Hepatocyte (in vitro differentiated cells): ENCODE results near the gene DPYD.

Experiments
- EZH2 ChIP-seq: fragments of 200-600 bp; sonication (generic); IDR thresholded peaks from 2 replicates; pipeline ENCODE4 v1.6.1; 2016; ENCODE audit warnings: antibody characterized with exemption, mild to moderate bottlenecking, borderline replicate concordance
- TF ChIP-seq, protein P1 (sequence below): fragments of 200-600 bp; sonication (generic); IDR thresholded peaks from 2 replicates; pipeline ENCODE4 v1.5.1; 2016; ENCODE audit warnings: antibody characterized with exemption, mild to moderate bottlenecking; ENCODE audit not compliant: poor library complexity

DNA sequence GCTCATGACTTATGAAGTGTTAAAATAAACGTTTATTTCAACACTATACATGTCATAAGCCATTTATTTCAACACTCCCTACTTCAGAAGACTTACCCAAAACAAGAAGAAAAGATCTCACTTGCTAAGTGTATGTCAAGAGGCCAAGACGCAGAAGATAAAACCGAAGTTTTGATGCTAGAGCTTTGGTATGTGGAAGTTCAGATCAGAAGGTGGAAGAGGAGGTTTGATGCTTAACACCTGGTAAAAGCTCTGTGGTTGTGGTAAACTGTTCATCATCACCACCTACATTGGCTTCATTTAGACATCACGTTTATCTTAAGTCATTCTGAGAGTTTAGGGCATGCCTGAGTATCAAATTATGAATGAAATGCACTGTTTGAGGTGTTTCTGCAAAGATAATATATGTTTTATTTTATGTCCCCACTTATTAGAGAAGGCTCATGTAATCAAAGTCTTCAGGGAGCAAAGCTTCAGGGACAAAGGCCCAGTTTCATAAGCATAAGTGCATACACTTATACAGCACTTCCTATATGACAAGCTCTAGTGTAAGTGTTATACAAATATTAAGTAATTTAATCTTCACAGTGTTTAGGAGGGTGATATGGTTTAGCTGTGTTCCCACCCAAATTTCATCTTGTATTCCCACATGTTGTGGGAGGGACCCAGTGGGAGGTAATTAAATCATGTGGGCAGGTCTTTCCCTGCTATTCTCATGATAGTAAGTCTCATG is 665.9 kb downstream of the DPYD start:
- no peak for TF ChIP-seq EZH2
- TF ChIP-seq, protein P1, sequence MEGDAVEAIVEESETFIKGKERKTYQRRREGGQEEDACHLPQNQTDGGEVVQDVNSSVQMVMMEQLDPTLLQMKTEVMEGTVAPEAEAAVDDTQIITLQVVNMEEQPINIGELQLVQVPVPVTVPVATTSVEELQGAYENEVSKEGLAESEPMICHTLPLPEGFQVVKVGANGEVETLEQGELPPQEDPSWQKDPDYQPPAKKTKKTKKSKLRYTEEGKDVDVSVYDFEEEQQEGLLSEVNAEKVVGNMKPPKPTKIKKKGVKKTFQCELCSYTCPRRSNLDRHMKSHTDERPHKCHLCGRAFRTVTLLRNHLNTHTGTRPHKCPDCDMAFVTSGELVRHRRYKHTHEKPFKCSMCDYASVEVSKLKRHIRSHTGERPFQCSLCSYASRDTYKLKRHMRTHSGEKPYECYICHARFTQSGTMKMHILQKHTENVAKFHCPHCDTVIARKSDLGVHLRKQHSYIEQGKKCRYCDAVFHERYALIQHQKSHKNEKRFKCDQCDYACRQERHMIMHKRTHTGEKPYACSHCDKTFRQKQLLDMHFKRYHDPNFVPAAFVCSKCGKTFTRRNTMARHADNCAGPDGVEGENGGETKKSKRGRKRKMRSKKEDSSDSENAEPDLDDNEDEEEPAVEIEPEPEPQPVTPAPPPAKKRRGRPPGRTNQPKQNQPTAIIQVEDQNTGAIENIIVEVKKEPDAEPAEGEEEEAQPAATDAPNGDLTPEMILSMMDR, result no peak
